Stimulated activated CD4-positive, alpha-beta T cell treated with anti-CD3 and anti-CD28 coated beads, Interleukin-2, amount 100 ng/mL, for 48 hours (primary cell): ENCODE results near the gene C4A.
"Not testable (repeated sequence)": the region's sequence is repeated elsewhere in the genome, so short reads cannot be mapped to it uniquely, and the experiment has no call there.

Experiments
- DNase-seq, 2 donors: peaks; one replicate each; pipeline ENCODE4 v3.0.0-alpha.2; 2020

The C4A gene

DNA sequence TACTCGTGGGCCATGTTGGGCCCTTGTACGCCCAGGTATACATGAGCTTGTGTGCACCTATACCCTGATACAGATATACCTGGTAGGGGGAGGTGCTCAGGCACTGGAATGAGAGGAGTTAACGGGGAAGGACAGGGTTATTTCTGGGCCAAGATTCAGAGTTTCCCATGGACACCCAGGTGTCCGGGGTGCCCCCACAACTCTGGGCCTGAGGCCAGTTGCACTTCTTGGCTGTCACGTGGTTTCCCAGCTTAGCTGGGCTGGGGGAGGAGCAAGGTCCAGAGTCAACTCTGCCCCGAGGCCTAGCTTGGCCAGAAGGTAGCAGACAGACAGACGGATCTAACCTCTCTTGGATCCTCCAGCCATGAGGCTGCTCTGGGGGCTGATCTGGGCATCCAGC, at the start of gene C4A:
C4A (plus strand) TSS at position 314 of the 400 bp plus-strand sequence; CDS start at position 365, 51 bp downstream.
- DNase-seq = not testable (repeated sequence)

DNA sequence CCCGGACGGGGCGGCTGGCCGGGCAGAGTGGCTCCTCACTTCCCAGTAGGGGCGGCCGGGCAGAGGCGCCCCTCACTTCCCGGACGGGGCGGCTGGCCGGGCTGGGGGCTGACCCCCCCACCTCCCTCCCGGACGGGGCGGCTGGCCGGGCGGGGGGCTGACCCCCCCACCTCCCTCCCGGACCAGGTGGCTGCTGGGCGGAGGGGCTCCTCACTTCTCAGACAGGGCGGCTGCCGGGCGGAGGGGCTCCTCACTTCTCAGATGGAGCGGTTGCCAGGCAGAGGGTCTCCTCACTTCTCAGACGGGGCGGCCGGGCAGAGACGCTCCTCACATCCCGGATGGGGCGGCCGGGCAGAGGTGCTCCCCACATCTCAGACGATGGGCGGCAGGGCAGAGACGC, 49.7 kb upstream of the C4A start:
- not testable (repeated sequence) for DNase-seq

DNA sequence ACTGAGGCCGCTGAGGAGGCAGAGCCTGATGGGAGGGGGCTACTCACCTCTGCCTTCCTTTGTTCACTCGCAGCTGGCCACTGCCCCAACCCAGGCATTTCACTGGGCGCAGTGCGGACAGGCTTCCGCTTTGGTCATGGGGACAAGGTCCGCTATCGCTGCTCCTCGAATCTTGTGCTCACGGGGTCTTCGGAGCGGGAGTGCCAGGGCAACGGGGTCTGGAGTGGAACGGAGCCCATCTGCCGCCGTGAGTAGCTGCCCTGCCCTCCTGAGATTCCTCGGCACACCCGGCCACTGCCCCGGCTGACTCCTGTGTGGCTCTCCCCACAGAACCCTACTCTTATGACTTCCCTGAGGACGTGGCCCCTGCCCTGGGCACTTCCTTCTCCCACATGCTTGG, 48.3 kb upstream of the C4A start:
- no peak for DNase-seq

DNA sequence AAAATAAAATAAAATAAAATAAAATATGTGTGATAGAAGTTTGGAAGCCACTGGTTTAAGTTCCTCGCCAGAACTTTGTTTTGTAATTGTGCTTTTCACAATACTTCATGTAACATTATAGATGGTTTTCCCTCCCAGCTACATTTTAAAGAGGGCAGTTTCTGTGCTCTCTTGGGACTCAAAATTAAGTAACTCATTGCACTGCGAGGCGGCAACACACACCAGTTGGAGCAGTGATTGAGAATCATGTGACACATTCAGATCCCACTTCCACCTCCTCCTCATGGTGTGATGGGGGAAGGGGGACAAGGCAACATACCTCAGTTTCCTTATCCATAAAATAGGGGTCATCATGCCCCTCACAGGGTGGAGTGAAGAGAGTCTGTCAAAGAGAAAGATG, 46.8 kb upstream of the C4A start:
- no peak for DNase-seq

DNA sequence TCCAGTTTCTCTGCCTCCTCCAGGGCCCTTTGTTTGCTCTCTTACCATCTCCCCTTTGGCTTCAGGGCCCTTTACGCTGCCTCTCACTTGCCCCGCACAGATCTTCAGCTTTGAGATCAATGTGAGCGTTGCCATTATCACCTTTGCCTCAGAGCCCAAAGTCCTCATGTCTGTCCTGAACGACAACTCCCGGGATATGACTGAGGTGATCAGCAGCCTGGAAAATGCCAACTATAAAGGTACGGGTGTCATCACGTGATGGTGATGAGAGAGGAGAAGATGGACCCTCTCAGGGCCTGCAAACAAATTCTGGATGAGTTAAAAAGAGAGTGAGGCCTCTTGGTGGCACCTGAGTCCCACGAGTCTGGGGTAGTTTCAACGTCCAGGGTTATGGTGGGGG, 46.0 kb upstream of the C4A start:
- no peak for DNase-seq

DNA sequence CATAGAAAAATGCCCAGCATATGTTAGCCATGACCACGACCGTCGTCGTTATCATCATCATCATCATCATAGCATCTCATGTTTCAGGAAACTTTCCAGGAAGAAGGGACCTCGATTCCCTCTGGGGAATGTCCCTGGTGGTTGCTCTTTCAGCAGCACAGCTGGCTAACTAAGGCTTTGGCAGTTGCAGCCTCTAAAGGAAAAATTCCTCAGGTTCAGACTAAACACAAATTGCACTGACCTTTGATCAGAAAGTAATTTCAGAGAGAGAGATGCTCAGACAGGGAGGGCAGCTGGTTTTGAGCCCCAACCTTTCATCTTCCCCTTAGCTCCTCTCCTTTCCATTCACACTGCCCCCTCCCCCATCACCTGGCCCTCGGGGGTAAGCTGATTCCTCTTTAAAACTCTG, 41.6 kb upstream of the C4A start:
- DNase-seq = no peak

DNA sequence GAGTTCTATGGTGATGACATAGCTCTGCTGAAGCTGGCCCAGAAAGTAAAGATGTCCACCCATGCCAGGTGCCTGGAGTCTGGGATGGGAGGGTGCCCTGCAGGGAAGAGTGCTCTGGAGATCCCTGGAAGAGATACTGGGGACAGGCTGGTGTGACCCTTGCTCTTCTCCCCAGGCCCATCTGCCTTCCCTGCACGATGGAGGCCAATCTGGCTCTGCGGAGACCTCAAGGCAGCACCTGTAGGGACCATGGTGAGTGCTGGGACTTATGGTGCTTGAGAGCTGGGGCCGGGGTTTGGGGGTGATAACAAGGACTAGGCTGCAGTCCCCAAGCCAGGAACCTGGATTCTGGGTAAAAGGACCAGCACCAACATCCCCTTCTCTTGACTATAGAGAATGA, 38.1 kb upstream of the C4A start:
- no peak for DNase-seq

DNA sequence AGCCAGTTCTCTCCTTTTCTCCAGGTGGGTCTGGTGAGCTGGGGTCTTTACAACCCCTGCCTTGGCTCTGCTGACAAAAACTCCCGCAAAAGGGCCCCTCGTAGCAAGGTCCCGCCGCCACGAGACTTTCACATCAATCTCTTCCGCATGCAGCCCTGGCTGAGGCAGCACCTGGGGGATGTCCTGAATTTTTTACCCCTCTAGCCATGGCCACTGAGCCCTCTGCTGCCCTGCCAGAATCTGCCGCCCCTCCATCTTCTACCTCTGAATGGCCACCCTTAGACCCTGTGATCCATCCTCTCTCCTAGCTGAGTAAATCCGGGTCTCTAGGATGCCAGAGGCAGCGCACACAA, 36.7 kb upstream of the C4A start:
- DNase-seq = no peak

DNA sequence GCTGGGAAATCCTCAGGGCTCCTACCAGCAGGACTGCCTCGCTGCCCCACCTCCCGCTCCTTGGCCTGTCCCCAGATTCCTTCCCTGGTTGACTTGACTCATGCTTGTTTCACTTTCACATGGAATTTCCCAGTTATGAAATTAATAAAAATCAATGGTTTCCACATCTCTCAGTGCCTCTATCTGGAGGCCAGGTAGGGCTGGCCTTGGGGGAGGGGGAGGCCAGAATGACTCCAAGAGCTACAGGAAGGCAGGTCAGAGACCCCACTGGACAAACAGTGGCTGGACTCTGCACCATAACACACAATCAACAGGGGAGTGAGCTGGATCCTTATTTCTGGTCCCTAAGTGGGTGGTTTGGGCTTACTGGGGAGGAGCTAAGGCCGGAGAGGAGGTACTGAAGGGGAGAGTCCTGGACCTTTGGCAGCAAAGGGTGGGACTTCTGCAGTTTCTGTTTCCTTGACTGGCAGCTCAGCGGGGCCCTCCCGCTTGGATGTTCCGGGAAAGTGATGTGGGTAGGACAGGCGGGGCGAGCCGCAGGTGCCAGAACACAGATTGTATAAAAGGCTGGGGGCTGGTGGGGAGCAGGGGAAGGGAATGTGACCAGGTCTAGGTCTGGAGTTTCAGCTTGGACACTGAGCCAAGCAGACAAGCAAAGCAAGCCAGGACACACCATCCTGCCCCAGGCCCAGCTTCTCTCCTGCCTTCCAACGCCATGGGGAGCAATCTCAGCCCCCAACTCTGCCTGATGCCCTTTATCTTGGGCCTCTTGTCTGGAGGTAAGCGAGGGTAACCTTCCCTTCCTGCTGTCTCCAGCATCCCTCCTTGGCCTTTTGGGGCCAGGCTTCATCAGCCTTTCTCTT, 36.1 kb upstream of the C4A start, which contains the start of gene CFB:
CFB (plus strand) TSS at position 589 of the 863 bp plus-strand sequence; CDS start at position 716, 127 bp downstream.
- DNase-seq = no peak

DNA sequence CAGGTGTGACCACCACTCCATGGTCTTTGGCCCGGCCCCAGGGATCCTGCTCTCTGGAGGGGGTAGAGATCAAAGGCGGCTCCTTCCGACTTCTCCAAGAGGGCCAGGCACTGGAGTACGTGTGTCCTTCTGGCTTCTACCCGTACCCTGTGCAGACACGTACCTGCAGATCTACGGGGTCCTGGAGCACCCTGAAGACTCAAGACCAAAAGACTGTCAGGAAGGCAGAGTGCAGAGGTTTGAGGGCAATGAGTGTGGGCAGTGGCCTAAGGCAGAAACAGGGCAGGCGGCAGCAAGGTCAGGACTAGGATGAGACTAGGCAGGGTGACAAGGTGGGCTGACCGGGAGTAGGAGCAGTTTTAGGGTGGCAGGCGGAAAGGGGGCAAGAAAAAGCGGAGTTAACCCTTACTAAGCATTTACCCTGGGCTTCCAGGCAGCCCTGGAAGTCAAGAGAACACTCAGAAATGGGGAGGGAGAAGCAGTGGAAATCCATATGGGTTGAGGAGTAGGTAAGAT, 35.4 kb upstream of the C4A start:
- no peak for DNase-seq

DNA sequence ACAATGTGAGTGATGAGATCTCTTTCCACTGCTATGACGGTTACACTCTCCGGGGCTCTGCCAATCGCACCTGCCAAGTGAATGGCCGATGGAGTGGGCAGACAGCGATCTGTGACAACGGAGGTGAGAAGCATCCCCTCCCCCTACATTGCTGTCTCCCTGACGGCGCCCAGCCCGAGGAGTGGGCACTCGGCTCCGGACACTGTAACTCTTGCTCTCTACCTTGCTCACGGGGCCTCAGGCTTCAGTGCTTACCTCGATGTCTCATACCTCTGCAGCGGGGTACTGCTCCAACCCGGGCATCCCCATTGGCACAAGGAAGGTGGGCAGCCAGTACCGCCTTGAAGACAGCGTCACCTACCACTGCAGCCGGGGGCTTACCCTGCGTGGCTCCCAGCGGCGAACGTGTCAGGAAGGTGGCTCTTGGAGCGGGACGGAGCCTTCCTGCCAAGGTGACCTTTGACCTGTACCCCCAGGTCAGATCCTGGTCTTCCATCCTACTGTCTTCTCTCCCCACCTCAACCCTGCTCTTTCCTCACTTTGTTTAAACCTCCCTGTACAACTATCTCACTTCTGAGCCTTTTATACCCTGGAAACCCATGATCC, 34.7 kb upstream of the C4A start:
- no peak for DNase-seq

DNA sequence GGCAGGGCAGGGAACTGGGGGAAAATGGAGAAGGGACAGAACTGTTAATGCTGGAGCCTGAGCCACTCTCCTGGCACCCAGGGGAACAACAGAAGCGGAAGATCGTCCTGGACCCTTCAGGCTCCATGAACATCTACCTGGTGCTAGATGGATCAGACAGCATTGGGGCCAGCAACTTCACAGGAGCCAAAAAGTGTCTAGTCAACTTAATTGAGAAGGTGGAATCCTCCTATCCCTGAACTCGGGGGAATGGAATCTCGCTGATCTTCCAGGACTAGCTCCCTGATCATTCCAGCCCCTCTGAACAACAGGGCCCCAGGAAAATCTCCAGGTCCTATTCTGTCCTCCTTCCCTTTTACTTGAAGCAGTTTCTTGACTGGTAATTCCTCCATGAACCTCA, 34.0 kb upstream of the C4A start:
- no peak for DNase-seq

DNA sequence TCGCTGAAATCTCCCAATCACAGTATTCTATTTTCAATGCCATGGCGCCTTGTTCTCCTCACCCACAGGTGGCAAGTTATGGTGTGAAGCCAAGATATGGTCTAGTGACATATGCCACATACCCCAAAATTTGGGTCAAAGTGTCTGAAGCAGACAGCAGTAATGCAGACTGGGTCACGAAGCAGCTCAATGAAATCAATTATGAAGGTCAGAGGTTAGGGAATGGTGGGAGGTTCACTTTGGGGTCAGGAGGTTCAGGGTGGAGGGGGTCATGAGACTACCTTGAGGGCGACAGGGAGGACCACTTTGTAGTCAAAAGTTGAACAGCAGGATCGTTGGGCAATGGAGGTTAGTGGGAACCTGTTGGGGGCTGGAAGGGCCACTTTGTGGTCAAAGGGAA, 33.6 kb upstream of the C4A start:
- no peak for DNase-seq

DNA sequence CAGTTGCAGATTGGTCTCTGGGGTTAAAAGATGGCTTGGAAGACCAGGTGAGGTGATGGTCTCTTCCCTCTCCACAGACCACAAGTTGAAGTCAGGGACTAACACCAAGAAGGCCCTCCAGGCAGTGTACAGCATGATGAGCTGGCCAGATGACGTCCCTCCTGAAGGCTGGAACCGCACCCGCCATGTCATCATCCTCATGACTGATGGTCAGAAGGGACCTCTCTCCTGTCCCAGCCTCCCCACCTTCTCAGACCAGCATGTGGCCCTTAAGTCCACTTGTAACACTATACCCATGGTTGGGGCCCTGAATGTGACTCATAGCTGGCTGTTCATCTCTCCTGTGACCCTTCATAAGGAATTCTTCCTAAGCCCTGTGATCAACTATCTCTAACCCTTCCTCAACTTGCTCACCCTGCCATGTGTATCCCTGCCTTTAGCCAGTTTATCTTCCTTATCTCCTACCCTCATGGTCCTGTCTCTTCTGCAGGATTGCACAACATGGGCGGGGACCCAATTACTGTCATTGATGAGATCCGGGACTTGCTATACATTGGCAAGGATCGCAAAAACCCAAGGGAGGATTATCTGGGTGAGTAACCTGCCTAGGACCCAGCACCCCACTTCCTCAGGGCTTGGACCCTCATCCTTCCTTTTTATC, 33.0 kb upstream of the C4A start:
- no peak for DNase-seq

DNA sequence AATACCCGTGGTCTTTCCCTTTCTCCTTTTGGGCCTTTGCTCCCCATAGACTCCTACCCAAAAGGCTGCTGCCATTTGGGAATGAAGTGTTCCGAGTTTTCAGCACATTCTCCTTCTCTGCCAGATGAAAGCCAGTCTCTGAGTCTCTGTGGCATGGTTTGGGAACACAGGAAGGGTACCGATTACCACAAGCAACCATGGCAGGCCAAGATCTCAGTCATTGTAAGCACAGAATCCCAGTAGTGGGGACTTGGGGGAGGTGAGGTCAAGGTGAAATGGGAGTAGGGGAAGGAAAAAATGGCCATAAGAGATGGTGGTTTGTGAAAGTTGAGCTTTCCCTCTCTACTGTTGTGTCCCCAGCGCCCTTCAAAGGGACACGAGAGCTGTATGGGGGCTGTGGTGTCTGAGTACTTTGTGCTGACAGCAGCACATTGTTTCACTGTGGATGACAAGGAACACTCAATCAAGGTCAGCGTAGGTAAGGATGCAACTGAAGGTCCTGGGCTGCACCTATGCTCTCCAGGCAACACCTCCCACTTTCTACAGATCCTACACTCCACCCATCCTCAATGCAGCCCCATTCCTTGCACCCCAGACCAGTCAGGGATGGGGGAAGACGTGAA, 31.8 kb upstream of the C4A start:
- no peak for DNase-seq

DNA sequence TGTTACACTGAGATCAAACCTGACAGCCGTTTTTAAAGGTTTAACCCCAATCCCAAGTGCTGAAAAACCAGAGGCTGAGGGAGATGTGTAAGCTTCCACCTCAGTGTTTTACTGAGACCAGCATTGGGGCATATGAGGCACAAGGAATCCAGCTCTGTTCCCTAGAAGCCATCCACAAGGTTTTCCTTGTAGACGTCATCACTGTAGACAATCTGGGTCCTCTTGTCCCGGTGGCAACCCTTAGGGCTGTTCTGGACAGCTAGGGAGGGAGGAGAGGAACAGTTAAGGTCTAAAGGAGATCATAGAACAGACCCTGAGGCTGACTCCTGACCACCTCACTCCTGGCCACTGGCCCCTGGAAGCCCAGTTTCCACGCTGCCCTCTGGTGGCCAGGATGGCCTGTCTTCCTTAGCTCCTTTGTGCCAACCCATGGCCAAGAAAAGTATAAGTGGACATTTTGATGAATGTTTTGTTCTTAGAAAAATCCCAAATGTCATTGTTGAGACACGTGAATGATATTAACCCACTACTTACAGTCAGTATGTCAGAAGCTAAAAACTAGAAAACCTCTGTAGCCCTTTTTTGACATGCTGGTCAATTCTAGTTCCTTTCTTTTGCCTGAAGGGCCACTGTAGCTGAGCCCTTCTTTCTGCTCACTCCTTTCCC, 29.6 kb upstream of the C4A start:
- peak; percentile 31 to 39 for DNase-seq

DNA sequence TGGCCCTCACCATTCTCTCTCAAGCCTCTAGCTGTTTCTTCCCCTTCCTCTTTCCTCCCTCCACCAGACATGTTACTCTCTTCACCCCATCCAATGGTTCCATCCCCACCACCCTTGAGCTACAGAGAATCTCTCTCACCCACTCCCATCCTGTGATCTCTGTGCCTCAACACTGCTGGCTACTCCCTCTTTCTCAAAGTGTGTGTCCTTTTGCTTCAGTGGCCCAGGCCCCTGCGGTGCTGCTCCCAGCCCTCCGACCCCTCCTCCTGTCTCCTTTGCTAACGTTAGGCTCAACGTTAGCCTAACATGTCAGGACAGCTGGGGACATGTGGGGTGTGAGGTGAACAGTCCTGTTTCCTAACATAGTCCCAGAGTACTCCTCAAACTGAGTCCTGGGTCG, 29.0 kb upstream of the C4A start:
- no peak for DNase-seq

DNA sequence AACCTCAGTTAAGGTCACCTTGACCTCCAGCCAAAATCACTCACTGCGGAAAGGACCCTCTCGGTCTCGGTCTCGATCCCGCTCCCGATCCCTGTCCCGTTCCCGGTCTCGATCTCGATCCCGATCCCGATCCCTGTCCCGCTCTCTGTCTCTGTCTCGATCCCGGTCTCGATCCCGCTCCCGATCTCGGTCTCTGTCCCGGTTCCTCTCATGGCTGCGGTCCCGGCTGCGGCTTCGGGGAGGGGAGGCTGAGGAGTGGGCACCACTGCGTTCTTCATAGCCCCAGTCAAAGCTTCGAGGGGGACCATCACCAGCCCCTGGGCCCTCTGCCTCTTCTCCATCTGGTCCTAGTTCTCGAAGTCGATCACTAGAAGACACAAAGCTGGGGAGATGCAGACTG, 27.3 kb upstream of the C4A start:
- DNase-seq = no peak

DNA sequence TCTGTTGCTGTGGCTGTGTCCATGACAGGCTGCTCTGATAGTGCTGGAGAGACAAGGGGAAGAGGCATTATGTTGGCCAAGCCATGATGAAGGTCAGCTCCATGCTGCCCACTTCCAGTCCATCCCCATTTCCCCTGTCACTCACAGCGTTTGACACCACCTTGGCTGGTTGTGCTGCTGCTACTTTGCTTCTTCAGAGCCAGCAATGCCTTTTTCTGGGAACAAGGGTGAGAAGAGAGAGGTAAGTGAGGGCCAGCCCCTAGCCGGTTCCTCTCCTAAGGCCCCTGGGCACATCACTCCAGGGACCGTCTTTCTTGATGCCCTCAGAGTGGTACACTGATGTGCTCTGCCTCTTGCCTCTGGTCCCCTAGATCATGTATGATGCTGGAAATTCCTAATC, 25.1 kb upstream of the C4A start:
- DNase-seq = no peak

DNA sequence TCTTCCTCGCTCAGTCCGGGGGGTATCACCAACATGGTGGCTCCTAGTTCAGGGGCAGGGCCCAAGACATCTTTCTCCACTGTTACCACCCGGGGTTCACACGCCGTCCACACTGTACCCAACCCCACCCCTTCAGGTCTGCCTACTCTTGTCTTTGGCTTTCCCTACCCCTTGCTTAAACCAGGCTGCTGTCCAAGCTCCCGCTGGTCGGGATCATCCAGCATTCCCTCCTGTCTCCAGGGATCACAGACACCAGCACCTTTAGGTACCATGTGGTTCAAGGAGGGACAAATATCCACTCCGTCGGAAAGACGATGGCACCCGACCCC, 23.5 kb upstream of the C4A start:
- no peak for DNase-seq

DNA sequence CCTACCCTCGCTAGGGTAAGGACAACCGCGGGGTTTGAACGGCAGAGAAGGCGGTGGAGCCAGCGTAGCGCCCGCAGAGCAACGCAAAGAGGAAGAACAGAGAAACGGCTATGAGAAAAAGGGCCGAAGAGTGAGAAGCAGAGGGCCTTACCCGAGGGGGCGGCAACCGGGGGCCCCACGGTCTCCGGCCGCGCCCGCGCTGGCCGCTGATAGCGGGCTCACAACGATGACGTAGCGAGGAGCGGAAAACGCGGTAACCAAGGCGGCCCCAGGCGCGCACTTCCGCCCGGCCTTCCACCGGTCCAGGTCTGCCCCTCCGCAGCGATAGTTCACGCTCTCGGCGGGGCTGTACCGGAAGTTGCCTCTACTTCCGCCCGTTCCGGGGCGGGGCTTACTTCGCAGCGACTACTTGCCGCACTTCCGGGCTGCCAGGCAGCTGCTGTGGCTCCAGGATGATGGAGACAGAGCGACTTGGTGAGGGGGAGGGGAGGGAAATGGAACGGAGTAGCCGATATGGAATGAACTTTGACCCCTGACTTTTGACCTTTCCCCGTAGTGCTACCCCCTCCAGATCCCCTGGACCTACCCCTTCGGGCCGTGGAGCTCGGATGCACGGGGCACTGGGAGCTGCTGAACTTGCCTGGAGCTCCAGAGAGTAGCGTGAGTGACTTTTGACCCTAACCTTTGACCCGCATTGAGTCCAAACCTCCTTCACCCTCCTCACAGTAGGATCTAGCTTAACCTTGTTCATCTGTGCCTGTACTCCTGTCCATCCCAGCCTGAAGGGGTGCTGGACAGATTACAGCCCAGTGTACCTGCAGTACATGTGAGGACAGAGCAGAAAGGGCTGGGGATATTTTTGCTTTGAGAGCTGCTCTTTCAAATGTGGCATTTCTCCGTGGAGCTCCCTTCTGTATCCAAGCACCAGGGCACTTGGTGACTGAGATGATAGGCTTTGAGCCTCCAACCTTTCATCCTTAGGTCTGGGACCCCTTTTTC, 22.8 kb upstream of the C4A start, which contains the start of the genes NELFE and SKIC2:
NELFE (minus strand) TSS at position 231 of the 999 bp plus-strand sequence. CDS start 525 bp downstream, outside the sequence.
SKIC2 (plus strand) TSS at position 435 of the 999 bp plus-strand sequence; CDS start at position 453, 18 bp downstream.
- DNase-seq = peak; percentile 97 to 98
